ENCODE results near the gene IREB2. TPM values are rescaled to one million over a fixed set of nuclear protein-coding genes. Genes with fewer than 3 reads are reported as not detected.

Gene IREB2
- total RNA-seq, 1 experiment from 2014 or later: 84.5 TPM

DNA sequence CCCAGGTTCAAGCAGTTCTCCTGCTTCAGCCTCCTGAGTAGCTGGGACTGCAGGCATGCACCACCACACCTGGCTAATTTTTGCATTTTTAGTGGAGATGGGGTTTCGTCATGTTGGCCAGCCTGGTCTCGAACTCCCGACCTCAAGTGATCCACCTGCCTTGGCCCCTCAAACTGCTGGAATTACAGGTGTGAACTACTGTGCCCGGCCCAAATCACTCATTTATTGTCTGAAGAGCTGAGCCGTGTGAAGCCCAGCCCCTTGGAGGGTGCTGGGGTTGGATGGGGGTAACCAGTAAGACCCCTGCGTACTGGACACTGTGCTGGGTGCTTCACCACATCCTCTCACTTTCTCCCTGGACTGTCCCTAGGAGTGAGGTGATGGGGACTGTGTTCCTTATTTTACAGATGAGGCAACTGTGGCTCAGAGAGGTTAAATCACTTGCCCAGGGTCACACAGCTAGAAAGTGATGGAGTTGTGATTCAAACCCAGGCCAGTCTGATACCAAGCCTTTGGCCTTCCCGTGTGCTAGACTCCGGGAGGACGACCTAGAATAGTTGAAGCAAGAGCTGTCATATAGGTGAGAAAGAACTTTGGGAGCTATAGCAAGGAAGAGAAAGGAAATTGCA is 41.7 kb upstream of the IREB2 start:
- H3K9me3 Mint-ChIP-seq (ENCODE audit: low read depth, unreplicated experiment): no peaks in the 10 kb centered on the region
- no peak overlapping the region for H3K4me3 Mint-ChIP-seq (ENCODE audit: low read depth, unreplicated experiment)
- DNase-seq: no peak
- H3K27ac Mint-ChIP-seq (ENCODE audit: unreplicated experiment): no peak overlapping the region
- intact Hi-C loops (cut with micrococcal nuclease; ENCODE audit: unreplicated experiment): no loop called here
- CTCF ChIA-PET: interaction anchor here (0.6 to 1.4 kb wide), 5 partner anchors 10 to 80 kb away, joined by 3 to 5 read pairs (median 4); no protein-coding TSS in a partner anchor
- no peaks in the 10 kb centered on the region for H3K4me1 Mint-ChIP-seq (ENCODE audit: low read depth, unreplicated experiment)
- peaks cover 20% of the 10 kb centered on the region for H3K27me3 Mint-ChIP-seq (ENCODE audit: unreplicated experiment)
- BruUV-seq (replicated peaks): no TSS peak
- TF ChIP-seq, protein P1, sequence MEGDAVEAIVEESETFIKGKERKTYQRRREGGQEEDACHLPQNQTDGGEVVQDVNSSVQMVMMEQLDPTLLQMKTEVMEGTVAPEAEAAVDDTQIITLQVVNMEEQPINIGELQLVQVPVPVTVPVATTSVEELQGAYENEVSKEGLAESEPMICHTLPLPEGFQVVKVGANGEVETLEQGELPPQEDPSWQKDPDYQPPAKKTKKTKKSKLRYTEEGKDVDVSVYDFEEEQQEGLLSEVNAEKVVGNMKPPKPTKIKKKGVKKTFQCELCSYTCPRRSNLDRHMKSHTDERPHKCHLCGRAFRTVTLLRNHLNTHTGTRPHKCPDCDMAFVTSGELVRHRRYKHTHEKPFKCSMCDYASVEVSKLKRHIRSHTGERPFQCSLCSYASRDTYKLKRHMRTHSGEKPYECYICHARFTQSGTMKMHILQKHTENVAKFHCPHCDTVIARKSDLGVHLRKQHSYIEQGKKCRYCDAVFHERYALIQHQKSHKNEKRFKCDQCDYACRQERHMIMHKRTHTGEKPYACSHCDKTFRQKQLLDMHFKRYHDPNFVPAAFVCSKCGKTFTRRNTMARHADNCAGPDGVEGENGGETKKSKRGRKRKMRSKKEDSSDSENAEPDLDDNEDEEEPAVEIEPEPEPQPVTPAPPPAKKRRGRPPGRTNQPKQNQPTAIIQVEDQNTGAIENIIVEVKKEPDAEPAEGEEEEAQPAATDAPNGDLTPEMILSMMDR (IDR thresholded peaks at IDR 0.05; ENCODE audit: unreplicated experiment): no peak
- H3K36me3 Mint-ChIP-seq (ENCODE audit: insufficient read depth, unreplicated experiment): no peaks in the 10 kb centered on the region

GRCh38 chr15:78396976-78397375 is 41.0 kb upstream of the IREB2 start:
- no peaks in the 10 kb centered on the region for H3K4me1 Mint-ChIP-seq (ENCODE audit: low read depth, unreplicated experiment)
- H3K9me3 Mint-ChIP-seq (ENCODE audit: low read depth, unreplicated experiment): no peaks in the 10 kb centered on the region
- H3K27me3 Mint-ChIP-seq (ENCODE audit: unreplicated experiment): peaks cover 13% of the 10 kb centered on the region
- H3K4me3 Mint-ChIP-seq (ENCODE audit: low read depth, unreplicated experiment): no peak overlapping the region
- CTCF ChIA-PET: interaction anchor here (0.6 to 1.4 kb wide), 5 partner anchors 11 to 81 kb away, joined by 3 to 5 read pairs (median 4); no protein-coding TSS in a partner anchor
- TF ChIP-seq, protein P1 (IDR thresholded peaks at IDR 0.05; ENCODE audit: unreplicated experiment): peak; percentile 17
- intact Hi-C loops (cut with micrococcal nuclease; ENCODE audit: unreplicated experiment): no loop called here
- BruUV-seq (replicated peaks): no TSS peak
- H3K27ac Mint-ChIP-seq (ENCODE audit: unreplicated experiment): no peak overlapping the region
- peak; percentile 52 for DNase-seq
- no peaks in the 10 kb centered on the region for H3K36me3 Mint-ChIP-seq (ENCODE audit: insufficient read depth, unreplicated experiment)

DNA sequence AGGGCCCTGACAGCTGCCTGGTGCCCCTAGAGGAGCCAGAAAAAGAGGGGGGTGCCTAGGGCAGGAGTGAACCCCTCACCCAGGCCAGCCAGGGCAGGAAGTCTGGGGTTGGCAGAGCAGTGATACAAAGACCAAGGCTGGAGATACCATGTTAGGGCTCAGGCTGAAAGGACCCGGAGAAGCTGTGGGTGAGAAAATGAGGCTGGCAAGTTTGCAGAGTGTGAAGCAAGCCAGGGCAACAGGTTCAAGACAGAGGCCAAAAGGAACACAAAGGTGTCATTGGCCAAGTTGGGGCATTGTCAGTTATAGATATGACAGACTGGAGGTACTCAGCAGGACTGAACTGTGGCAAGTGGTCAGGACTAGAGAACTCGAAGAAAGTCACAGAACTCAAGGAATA is 40.6 kb upstream of the IREB2 start:
- no TSS peak for BruUV-seq (replicated peaks)
- Mint-ChIP-seq H3K36me3 (ENCODE audit: insufficient read depth, unreplicated experiment) (no peaks in the 10 kb centered on the region), H3K9me3 (ENCODE audit: low read depth, unreplicated experiment) (no peaks in the 10 kb centered on the region), H3K4me1 (ENCODE audit: low read depth, unreplicated experiment) (no peaks in the 10 kb centered on the region), H3K27me3 (ENCODE audit: unreplicated experiment) (peaks cover 12% of the 10 kb centered on the region), H3K4me3 (ENCODE audit: low read depth, unreplicated experiment) (no peak overlapping the region), H3K27ac (ENCODE audit: unreplicated experiment) (no peak overlapping the region)
- CTCF ChIA-PET: interaction anchor here (1.0 to 1.4 kb wide), 4 partner anchors 12 to 26 kb away, joined by 3 to 4 read pairs (median 4); no protein-coding TSS in a partner anchor
- DNase-seq: no peak
- intact Hi-C loops (cut with micrococcal nuclease; ENCODE audit: unreplicated experiment): no loop called here
- TF ChIP-seq, protein P1 (IDR thresholded peaks at IDR 0.05; ENCODE audit: unreplicated experiment): no peak

GRCh38 chr15:78398076-78398825 is 39.8 kb upstream of the IREB2 start:
- intact Hi-C loops (cut with micrococcal nuclease; ENCODE audit: unreplicated experiment): no loop called here
- TF ChIP-seq, protein P1 (IDR thresholded peaks at IDR 0.05; ENCODE audit: unreplicated experiment): no peak
- Mint-ChIP-seq H3K9me3 (ENCODE audit: low read depth, unreplicated experiment) (no peaks in the 10 kb centered on the region), H3K27me3 (ENCODE audit: unreplicated experiment) (peaks cover 12% of the 10 kb centered on the region), H3K4me1 (ENCODE audit: low read depth, unreplicated experiment) (no peaks in the 10 kb centered on the region), H3K4me3 (ENCODE audit: low read depth, unreplicated experiment) (no peak overlapping the region), H3K27ac (ENCODE audit: unreplicated experiment) (no peak overlapping the region), H3K36me3 (ENCODE audit: insufficient read depth, unreplicated experiment) (no peaks in the 10 kb centered on the region)
- BruUV-seq (replicated peaks): no TSS peak
- no peak for DNase-seq
- CTCF ChIA-PET: interaction anchor here (1.0 to 1.4 kb wide), 3 partner anchors 10 to 13 kb away, joined by 3 to 5 read pairs (median 5); no protein-coding TSS in a partner anchor
